ENCODE measurements around the gene APOH.

DNA sequence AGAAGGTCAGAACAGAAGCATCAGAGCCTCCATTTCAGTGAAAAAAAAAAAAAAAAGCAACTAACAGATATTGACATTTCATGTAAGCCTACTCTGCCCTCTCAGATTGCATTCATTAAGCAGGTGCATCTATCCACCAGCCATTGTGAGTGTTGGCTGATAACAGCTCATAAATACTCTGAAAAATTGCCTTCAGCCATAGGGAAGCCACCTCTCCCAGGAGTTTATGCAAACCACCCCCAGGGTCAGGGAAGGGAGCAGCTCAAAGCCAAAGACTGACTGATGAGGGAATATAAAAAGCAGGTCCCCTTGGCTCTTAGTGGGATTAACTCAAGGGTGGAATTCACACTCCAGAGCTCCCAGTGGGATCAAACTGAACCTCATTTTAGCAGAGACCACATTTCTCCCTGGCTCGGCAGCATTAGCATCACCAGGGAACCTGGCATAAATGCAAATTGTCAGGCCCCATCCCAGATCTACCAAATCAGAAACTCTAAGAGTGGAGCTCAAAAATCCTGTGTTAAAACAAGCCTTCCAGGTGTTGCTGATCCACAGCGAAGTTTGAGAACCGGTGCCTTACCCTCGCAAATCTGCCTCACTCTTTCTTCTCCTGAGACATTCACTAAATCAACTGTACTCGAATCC lies 14.2 kb downstream of the APOH start:
- TF ChIP-seq, protein P1, sequence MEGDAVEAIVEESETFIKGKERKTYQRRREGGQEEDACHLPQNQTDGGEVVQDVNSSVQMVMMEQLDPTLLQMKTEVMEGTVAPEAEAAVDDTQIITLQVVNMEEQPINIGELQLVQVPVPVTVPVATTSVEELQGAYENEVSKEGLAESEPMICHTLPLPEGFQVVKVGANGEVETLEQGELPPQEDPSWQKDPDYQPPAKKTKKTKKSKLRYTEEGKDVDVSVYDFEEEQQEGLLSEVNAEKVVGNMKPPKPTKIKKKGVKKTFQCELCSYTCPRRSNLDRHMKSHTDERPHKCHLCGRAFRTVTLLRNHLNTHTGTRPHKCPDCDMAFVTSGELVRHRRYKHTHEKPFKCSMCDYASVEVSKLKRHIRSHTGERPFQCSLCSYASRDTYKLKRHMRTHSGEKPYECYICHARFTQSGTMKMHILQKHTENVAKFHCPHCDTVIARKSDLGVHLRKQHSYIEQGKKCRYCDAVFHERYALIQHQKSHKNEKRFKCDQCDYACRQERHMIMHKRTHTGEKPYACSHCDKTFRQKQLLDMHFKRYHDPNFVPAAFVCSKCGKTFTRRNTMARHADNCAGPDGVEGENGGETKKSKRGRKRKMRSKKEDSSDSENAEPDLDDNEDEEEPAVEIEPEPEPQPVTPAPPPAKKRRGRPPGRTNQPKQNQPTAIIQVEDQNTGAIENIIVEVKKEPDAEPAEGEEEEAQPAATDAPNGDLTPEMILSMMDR (IDR thresholded peaks at IDR 0.05): no peak
- no peak for TF ChIP-seq EZH2 (IDR thresholded peaks at IDR 0.05)
- TF ChIP-seq EZH2phosphoT487 (IDR thresholded peaks at IDR 0.05): no peak
